SH-SY5Y (cell line): Measurements from ENCODE around the gene SV2B.

Experiments used
- GATA2 ChIP-seq: IDR thresholded peaks from 2 replicates; pipeline ENCODE4 v1.6.1; 2011; ENCODE audit warnings: mild to moderate bottlenecking, low read depth, low read length
- GATA3 ChIP-seq: IDR thresholded peaks from 2 replicates; pipeline ENCODE4 v1.6.1; 2011; ENCODE audit warnings: low read depth, mild to moderate bottlenecking, low read length, moderate library complexity

GRCh38 chr15:91259077-91259476, 159.0 kb downstream of the SV2B start:
- TF ChIP-seq GATA2 (no peak), GATA3 (no peak)
